ENCODE data around the gene CDC42SE1. TPM values are rescaled to one million over a fixed set of nuclear protein-coding genes. Genes with fewer than 3 reads are reported as not detected.

CDC42SE1 gene
- total and polyA plus RNA-seq, 9 of the 15 experiments (the other 6 are each of a cell fraction or from before 2014, with no cell fraction given) = 78.1 to 189 (median 114) TPM

GRCh38 chr1:151008244-151009205 is 50.9 kb downstream of the CDC42SE1 start, which contains the start of gene PRUNE1 (continued):
- no peak for TF ChIP-seq DPF2 (IDR thresholded peaks at IDR 0.05)
- no peak for TF ChIP-seq ZNF121 (CRISPR knock-in tag; conservative IDR thresholded peaks at IDR 0.05)
- peak; percentile 66; the same call in 1 of the 2 replicates for TF ChIP-seq ZBTB12 (CRISPR knock-in tag; IDR thresholded peaks at IDR 0.05)
- no peak for TF ChIP-seq FOXP4 (CRISPR knock-in tag; IDR thresholded peaks at IDR 0.05; ENCODE audit: borderline replicate concordance)
- TF ChIP-seq HDAC8 (tag; IDR thresholded peaks at IDR 0.05) = no peak
- no peak for TF ChIP-seq ZNF431 (CRISPR knock-in tag; IDR thresholded peaks at IDR 0.05)
- TF ChIP-seq RAD21 (CRISPR knock-in tag; conservative IDR thresholded peaks at IDR 0.05 in 1 of 2, IDR thresholded peaks at IDR 0.05 in 1 of 2) = no peak
- peak; percentile 77 for TF ChIP-seq POLR2A (conservative IDR thresholded peaks at IDR 0.05)
- TF ChIP-seq ZNF764 (CRISPR knock-in tag; IDR thresholded peaks at IDR 0.05; ENCODE audit: low read depth) = peak; percentile 91
- TF ChIP-seq SMAD2 (IDR thresholded peaks at IDR 0.05; ENCODE audit: low read depth, low read length) = no peak
- TF ChIP-seq NELFE (IDR thresholded peaks at IDR 0.05; ENCODE audit: insufficient read depth, insufficient read length) = no peak
- no peak for TF ChIP-seq PTRF (tag; IDR thresholded peaks at IDR 0.05)
- no peak for TF ChIP-seq MTA1 (IDR thresholded peaks at IDR 0.05; ENCODE audit: borderline replicate concordance)
- no peak for TF ChIP-seq ELF1 (tag; IDR thresholded peaks at IDR 0.05)
- no peak for TF ChIP-seq BHLHE40 (IDR thresholded peaks at IDR 0.05; ENCODE audit: low read length)
- peak; percentile 41; the same call in 1 of the 2 replicates for TF ChIP-seq NFRKB (IDR thresholded peaks at IDR 0.05; ENCODE audit: low read depth)
- TF ChIP-seq RCOR1 (IDR thresholded peaks at IDR 0.05; ENCODE audit: borderline replicate concordance in 1 of 2, low read depth in 2 of 2, low read length in 2 of 2) = peak in 1 of 2 experiments; percentile 3; a peak in 1 of 4 replicates
- TF ChIP-seq ZNF436 (CRISPR knock-in tag; IDR thresholded peaks at IDR 0.05) = no peak
- no peak for TF ChIP-seq ZNF740 (CRISPR knock-in tag; IDR thresholded peaks at IDR 0.05)
- TF ChIP-seq ZNF740 (tag; IDR thresholded peaks at IDR 0.05) = no peak
- TF ChIP-seq STAT5B (CRISPR knock-in tag; IDR thresholded peaks at IDR 0.05) = no peak
- TF ChIP-seq MAFK (IDR thresholded peaks at IDR 0.05; ENCODE audit: low read length) = no peak

Measured in K562 (cell line).